Measurements from ENCODE around the gene ZNF878.
"Not testable (repeated sequence)": the region's sequence is repeated elsewhere in the genome, so short reads cannot be mapped to it uniquely, and the experiment has no call there.

Gene ZNF878

GRCh38 chr19:12052497-12053169, at the start of gene ZNF878:
ZNF878 (minus strand) TSS chr19:12052961; CDS start chr19:12052801, 160 bp downstream.
- DNase-seq: peak; percentile 83

- DNase-seq: no peak
Measured at GRCh38 chr19:12098040-12098439, 45.3 kb upstream of the ZNF878 start.

GRCh38 chr19:12095111-12095790, 42.5 kb upstream of the ZNF878 start:
- DNase-seq: no peak

GRCh38 chr19:12093777-12094176, 41.0 kb upstream of the ZNF878 start:
- DNase-seq: no peak

DNA sequence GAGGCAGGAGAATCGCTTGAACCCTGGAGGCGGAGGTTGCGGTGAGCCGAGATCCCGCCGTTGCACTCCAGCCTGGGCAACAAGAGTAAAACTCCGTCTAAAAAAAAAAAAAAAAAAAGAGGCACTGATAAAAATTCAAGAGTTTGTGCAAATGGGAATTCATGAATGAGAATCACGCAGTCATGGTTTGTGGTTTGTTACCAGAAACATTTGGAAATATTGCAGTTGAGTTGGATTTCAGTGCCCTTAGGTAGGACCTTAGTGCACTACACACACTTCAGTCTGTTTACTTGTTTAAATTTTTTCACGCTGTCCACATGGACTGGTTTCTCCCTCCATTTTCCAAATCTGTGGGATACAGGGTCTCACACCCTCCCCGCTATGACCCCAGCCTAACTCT, 40.2 kb upstream of the ZNF878 start:
- DNase-seq: no peak

- DNase-seq: no peak
Measured at GRCh38 chr19:12092065-12092867, 39.5 kb upstream of the ZNF878 start.

DNA sequence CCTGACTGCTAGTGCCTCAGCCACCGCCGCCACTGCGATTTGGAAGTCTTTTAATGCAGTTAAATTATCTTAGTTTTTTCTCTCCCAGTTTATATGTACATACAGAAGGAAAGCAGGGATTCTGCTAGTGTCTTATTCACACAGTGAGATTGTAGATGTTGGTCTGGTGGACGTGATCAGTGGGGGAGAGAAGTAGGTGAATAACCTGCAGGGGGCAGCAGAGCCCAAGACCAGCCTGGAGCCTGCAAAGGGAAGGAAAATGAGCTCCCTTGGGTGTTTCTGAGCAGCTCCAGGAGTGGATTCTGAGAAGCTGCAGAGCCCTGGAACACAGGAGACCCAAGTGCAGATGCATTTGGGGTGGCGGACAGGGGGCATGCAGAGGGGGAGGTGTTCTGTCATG, 38.0 kb upstream of the ZNF878 start:
- DNase-seq: no peak

DNA sequence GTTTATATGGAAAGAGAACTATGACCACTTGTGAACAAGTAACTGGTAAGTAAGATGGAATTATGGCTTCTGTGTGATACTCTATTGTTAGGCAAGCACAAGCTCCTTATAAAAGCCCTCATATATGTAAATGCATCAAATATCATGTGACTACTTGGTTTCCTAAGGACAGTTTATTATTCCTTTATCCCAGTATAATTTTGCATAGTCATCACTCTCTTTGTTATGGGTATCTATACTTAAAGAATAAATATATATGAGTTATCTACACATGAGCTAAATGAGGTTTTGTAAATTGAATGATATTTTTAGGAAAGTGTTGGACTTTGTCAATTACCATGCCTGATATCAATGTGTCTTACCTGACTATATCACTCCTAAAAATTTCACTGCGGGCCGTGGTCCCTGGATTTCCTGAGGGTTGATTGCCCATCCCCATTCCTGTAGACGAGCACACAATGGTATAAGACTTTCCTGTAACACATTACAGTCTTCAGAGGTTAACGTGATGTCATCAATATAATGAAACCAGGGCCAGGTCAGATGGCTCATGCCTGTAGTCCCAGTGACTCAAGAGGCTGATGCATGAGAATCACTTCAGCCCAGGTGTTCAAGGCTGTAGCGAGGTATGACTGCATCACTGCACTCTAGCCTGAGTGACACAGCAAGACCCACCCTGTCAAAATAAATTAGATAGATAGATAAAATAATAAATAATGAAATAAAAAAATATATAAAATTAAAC, 32.5 kb upstream of the ZNF878 start:
- DNase-seq: no peak

DNA sequence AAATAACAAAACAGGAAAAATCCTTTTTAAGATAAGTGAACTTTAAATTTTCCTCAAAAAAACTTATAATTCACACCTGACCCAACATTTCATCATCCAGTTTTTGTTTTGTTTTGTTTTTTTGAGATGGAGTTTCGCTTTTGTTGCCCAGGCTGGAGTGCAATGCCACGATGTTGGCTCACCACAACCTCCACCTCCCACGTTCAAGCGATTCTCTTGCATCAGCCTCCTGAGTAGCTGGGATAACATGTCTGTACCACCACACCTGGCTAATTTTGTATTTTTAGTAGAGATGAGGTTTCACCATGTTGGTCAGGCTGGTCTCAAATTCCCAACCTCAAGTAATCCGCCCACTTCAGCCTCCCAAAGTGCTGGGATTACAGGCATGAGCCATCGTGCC, 30.6 kb upstream of the ZNF878 start:
- not testable (repeated sequence) for DNase-seq

- DNase-seq: no peak
Measured at GRCh38 chr19:12077375-12077774, 24.6 kb upstream of the ZNF878 start.

- not testable (repeated sequence) for DNase-seq
Measured at GRCh38 chr19:12076331-12076730, 23.6 kb upstream of the ZNF878 start.

- no peak for DNase-seq
Measured at GRCh38 chr19:12075538-12076139, 22.9 kb upstream of the ZNF878 start.

DNA sequence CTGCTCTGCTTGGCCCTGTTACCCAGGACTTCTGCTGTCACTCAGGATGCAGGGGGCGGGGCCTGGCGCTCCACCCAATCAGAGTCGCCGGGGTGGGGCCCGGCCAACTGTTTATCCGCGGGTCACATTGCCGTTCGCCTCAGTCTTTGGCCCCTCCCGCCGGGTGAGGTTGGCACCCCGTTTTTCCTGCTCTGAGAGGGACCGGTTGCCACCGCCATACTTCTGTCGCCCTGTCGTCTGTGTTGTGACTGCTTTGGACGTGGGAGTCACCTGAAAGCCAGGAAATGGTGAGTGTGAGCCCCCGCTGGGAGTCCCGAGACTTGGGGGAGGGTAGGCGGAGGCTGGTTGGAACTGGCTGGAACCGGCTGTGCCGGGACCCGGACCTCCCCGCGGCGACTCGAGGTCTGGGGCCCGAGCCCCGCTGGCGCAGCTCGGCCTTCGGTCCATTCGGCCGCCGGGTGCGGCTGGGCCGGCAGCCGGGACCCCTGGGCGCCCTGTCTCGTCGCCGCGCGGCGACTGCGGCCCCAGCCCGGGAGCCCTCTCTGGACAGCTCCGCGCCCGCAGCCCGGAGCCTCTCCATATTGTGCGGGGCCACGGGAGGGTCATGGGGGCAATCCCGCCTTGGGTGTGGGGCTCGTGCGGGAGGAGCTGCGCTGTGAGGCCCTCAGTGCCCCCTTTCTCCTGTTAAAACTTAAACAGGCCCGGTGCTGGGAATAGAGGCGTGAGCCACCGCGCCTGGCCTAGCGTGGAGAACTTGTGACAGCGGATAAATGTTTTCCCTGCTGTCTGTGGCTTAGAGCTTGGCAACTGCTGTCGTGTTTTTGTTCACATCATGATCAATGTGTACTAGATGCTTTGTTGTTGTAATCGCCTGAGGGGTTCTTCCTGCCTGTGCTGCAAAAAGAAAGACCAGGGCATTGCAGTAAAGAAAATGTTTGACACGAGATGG, 12.1 kb upstream of the ZNF878 start, which contains the start of gene ZNF844:
ZNF844 (plus strand) TSS at position 142 of the 949 bp plus-strand sequence; CDS start at position 285, 143 bp downstream.
- DNase-seq: peak; percentile 83

- DNase-seq: no peak
Measured at GRCh38 chr19:12055784-12056183, 3.0 kb upstream of the ZNF878 start.

DNA sequence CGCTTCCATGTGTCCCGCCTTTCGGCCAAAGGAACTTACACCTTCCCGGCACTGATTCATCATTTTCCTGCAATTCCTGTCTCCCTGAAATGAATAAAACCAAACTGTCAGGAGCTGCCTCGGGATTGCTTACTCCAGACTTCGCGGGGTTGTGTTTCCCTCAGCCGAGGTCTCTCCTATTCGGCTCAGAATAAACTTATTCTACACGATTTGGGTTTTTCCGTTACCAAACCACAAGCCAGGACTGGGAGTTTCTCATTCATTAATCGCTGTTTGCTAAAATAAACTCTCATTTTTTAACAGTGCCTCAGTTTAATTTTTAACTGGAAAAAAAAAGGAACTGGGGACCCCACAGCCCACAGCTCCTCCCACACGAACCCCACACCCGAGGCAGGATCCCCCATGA, 667 bp downstream of the ZNF878 start:
- no peak for DNase-seq

DNA sequence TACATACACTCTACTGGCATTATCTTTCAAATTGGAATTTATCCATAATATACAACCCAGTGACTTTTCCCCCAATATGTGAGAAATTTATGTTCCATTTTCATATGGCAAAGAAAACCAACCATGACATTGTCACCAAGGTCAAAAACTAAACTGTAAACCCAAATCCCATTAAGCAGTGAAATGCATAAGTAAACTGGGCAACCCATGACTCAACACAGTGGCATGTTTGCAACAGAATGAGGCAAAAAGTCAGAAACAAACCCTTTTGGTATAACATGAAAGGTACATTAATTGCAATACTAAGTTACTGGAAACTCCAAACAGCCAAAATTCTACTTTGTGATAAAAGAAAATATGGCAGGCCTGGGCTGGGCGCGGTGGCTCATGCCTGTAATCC, 4.9 kb downstream of the ZNF878 start:
- DNase-seq: no peak

GRCh38 chr19:12043752-12044422, 8.9 kb downstream of the ZNF878 start:
- DNase-seq: no peak

DNA sequence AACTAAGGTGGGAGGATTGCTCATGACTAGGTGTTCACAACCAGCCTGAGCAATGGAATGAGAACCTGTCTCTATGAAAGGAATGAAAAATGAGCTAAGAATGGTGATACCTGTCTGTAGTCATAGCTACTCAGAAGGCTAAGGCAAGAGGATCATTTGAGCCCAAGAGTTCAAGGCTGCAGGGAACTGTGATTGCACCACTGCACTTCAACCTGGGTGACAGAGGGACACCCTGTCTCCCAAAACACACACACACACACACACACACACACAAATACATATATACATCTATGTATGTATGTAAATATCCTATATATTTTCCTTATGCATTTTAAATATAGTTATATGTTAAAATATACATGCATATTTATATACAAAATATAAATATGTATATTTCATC, 9.9 kb downstream of the ZNF878 start:
- DNase-seq: no peak

DNA sequence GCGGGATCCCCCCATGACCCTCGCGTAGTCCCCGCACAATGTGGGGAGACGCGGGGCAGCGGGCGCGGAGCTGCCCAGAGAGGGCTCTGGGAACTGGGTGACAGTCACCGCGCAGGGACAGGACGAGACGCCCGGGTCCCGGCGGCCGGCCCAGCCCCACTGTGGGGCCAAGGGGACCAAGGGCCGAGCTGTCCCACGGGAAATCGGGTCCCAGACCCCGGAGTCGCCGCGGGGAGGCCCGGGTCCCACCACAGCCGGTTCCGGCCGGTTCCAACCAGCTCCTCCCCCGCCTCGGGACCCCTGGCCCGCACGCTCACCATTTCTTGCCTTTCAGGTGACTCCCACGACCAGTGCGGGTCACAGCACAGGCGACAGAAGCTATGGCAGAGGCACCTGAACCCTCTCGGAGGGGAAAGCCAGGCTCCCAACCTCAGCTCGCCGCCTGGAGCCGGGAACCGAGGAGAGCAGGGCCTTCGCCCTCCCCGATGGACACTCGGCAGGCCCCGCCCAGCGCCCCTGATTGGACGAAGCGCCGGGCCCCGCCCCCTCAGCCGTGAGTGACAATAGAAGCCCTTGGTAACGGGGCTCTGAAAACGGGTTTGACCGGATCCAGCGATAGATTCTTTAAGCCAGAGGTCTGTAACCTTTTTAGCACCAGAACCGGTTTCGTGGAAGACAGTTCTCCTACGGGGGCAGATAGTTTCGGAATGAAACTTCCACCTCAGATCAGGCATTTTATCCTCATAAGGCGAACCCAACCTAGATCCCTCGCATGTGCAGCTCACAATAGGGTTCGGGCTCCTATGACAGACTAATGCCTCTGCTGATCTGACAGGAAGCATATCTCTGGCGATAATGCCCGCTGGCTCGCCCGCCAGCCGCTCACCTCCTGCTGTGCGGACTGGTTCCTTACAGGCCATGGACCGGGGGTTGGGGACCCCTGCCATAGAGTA, 17.3 kb downstream of the ZNF878 start, which contains the start of gene ZNF433:
ZNF433 (minus strand) TSS at position 460 of the 953 bp plus-strand sequence; CDS start at position 320, 140 bp downstream.
- peak; percentile 96 for DNase-seq

Measured in NCI-H2029 (cell line).